Inferior parietal cortex (tissue), 1 donor: Measurements from ENCODE around the gene SEMA4C.
"Not testable (repeated sequence)": the region's sequence is repeated elsewhere in the genome, so short reads cannot be mapped to it uniquely, and the experiment has no call there.

ENCODE experiments used
- DNase-seq: peaks from one replicate; pipeline ENCODE4 v3.0.0-alpha.2; 2016; ENCODE audit errors: extremely low spot score

SEMA4C gene

GRCh38 chr2:96866986-96867755 is 2.7 kb downstream of the SEMA4C start:
- DNase-seq = no peak

- DNase-seq = no peak
Measured at GRCh38 chr2:96866586-96866985, 3.3 kb downstream of the SEMA4C start.

GRCh38 chr2:96866149-96866548 is 3.7 kb downstream of the SEMA4C start:
- DNase-seq = no peak

- DNase-seq = no peak
Measured at GRCh38 chr2:96865654-96866053, 4.2 kb downstream of the SEMA4C start.

- DNase-seq = no peak
Measured at GRCh38 chr2:96864343-96865091, 5.4 kb downstream of the SEMA4C start.

GRCh38 chr2:96863575-96864342 is 6.1 kb downstream of the SEMA4C start:
- DNase-seq = no peak

- DNase-seq = not testable (repeated sequence)
Measured at GRCh38 chr2:96863056-96863455, 6.8 kb downstream of the SEMA4C start.

- DNase-seq = no peak
Measured at GRCh38 chr2:96861074-96861473, 8.8 kb downstream of the SEMA4C start.

GRCh38 chr2:96860065-96861029 is 9.5 kb downstream of the SEMA4C start:
- DNase-seq = no peak

- DNase-seq = no peak
Measured at GRCh38 chr2:96859681-96860064, 10.2 kb downstream of the SEMA4C start.

GRCh38 chr2:96859099-96859649 is 10.7 kb downstream of the SEMA4C start:
- DNase-seq = peak; percentile 33

GRCh38 chr2:96857667-96858372 is 12.1 kb downstream of the SEMA4C start, which contains the start of gene ANKRD39:
ANKRD39 (minus strand) TSS chr2:96858016; CDS start chr2:96857987, 29 bp downstream.
- peak; percentile 98 for DNase-seq

GRCh38 chr2:96856776-96857666 is 12.9 kb downstream of the SEMA4C start:
- DNase-seq = peak; percentile 43

GRCh38 chr2:96853321-96853720 is 16.6 kb downstream of the SEMA4C start:
- DNase-seq = no peak

- DNase-seq = no peak
Measured at GRCh38 chr2:96852667-96853066, 17.2 kb downstream of the SEMA4C start.

- DNase-seq = no peak
Measured at GRCh38 chr2:96848264-96848663, 21.6 kb downstream of the SEMA4C start.

- DNase-seq = no peak
Measured at GRCh38 chr2:96847586-96847985, 22.3 kb downstream of the SEMA4C start.

- DNase-seq = no peak
Measured at GRCh38 chr2:96846825-96847224, 23.1 kb downstream of the SEMA4C start.

- DNase-seq = no peak
Measured at GRCh38 chr2:96844405-96844808, 25.5 kb downstream of the SEMA4C start.
